GM15510 (cell line): ENCODE results near the gene KAT5.

Experiments
- POLR2A ChIP-seq: IDR thresholded peaks from 3 replicates; pipeline ENCODE4 v1.6.1; 2011; ENCODE audit warnings: borderline replicate concordance; ENCODE audit not compliant: insufficient read length; ENCODE audit errors: extremely low read depth

Gene KAT5

GRCh38 chr11:65701686-65702085 is 10.4 kb upstream of the KAT5 start:
- TF ChIP-seq POLR2A, result no peak

- no peak for TF ChIP-seq POLR2A
Observed at GRCh38 chr11:65703846-65704245, 8.2 kb upstream of the KAT5 start.

- TF ChIP-seq POLR2A, result no peak
Observed at GRCh38 chr11:65708451-65708850, 3.6 kb upstream of the KAT5 start.

GRCh38 chr11:65709661-65710060 is 2.4 kb upstream of the KAT5 start:
- no peak for TF ChIP-seq POLR2A

- TF ChIP-seq POLR2A, result no peak
Observed at GRCh38 chr11:65710421-65710820, 1.6 kb upstream of the KAT5 start.

GRCh38 chr11:65712633-65713076 is 603 bp downstream of the KAT5 start:
- TF ChIP-seq POLR2A, result no peak

GRCh38 chr11:65713212-65713969 is 1.3 kb downstream of the KAT5 start:
- TF ChIP-seq POLR2A, result no peak

GRCh38 chr11:65714433-65714832 is 2.4 kb downstream of the KAT5 start:
- TF ChIP-seq POLR2A, result no peak

GRCh38 chr11:65716302-65716701 is 4.2 kb downstream of the KAT5 start:
- no peak for TF ChIP-seq POLR2A

GRCh38 chr11:65716774-65717405 is 4.8 kb downstream of the KAT5 start:
- TF ChIP-seq POLR2A, result no peak

- peak; percentile 8 for TF ChIP-seq POLR2A
Observed at GRCh38 chr11:65717906-65718305, 5.9 kb downstream of the KAT5 start.

- peak; percentile 3 for TF ChIP-seq POLR2A
Observed at GRCh38 chr11:65718531-65718930, 6.5 kb downstream of the KAT5 start.

GRCh38 chr11:65718964-65719492 is 7.0 kb downstream of the KAT5 start:
- TF ChIP-seq POLR2A, result no peak

- TF ChIP-seq POLR2A, result no peak
Observed at GRCh38 chr11:65719871-65720210, 7.8 kb downstream of the KAT5 start.

GRCh38 chr11:65720211-65720934 is 8.3 kb downstream of the KAT5 start, which contains the start of gene RNASEH2C:
RNASEH2C (minus strand) TSS chr11:65720798; CDS start chr11:65720758, 40 bp downstream.
- peak; percentile 83 for TF ChIP-seq POLR2A
